ENCODE results near the gene AMBRA1. TPM values are rescaled to one million over a fixed set of nuclear protein-coding genes. Genes with fewer than 3 reads are reported as not detected.

Gene AMBRA1
- total and polyA plus RNA-seq, 2 donors from 2014 or later: 8.0 to 32.6 TPM

DNA sequence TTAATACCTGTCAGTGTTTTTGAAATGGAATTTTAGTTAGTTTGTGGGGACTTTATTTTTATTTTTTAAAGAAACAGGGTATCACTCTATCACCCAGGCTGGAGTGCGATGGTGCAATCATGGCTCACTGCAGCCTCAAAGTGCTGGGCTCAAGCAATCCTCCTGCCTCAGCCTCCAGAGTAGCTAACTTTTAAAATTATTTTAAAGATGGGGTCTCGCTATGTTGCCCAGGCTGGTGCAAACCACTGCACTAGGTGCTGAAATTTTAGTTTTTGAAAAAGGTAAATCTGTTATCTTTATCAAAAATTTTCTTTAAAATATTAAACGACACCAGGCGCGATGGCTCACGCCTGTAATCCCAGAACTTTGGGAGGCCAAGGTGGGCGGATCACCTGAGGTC is 42.6 kb downstream of the AMBRA1 start:
- Histone ChIP-seq H3K27ac (ENCODE audit: low read depth in 2 of 2, low read length in 2 of 2) (no peak overlapping the region), H3K27me3 (ENCODE audit: control insufficient read depth, insufficient read depth, low read length) (no peaks in the 10 kb centered on the region), H3K36me3 (ENCODE audit: control insufficient read depth in 2 of 3, insufficient read depth in 3 of 3, low read length in 3 of 3) (peaks cover 0 to 5% (median 4%) of the 10 kb centered on the region in 3 donors), H3K4me1 (ENCODE audit: control insufficient read depth in 2 of 3, insufficient read depth in 2 of 3, low read depth in 1 of 3, low read length in 3 of 3) (peaks cover 3 to 23% (median 16%) of the 10 kb centered on the region in 3 donors), H3K9ac (ENCODE audit: low read length in 3 of 3) (no peak overlapping the region), H3K9me3 (ENCODE audit: control insufficient read depth in 2 of 3, insufficient read depth in 1 of 3, low read length in 3 of 3) (no peaks in the 10 kb centered on the region), H3K4me3 (ENCODE audit: low read length in 3 of 3) (no peak overlapping the region)
- intact Hi-C loops (cut with DNase I): no loop called here
- no peak for DNase-seq
- TF ChIP-seq, protein P1, sequence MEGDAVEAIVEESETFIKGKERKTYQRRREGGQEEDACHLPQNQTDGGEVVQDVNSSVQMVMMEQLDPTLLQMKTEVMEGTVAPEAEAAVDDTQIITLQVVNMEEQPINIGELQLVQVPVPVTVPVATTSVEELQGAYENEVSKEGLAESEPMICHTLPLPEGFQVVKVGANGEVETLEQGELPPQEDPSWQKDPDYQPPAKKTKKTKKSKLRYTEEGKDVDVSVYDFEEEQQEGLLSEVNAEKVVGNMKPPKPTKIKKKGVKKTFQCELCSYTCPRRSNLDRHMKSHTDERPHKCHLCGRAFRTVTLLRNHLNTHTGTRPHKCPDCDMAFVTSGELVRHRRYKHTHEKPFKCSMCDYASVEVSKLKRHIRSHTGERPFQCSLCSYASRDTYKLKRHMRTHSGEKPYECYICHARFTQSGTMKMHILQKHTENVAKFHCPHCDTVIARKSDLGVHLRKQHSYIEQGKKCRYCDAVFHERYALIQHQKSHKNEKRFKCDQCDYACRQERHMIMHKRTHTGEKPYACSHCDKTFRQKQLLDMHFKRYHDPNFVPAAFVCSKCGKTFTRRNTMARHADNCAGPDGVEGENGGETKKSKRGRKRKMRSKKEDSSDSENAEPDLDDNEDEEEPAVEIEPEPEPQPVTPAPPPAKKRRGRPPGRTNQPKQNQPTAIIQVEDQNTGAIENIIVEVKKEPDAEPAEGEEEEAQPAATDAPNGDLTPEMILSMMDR (IDR thresholded peaks at IDR 0.05; ENCODE audit: borderline replicate concordance, extremely low read depth, insufficient read depth): no peak
- no peak for FAIRE-seq

DNA sequence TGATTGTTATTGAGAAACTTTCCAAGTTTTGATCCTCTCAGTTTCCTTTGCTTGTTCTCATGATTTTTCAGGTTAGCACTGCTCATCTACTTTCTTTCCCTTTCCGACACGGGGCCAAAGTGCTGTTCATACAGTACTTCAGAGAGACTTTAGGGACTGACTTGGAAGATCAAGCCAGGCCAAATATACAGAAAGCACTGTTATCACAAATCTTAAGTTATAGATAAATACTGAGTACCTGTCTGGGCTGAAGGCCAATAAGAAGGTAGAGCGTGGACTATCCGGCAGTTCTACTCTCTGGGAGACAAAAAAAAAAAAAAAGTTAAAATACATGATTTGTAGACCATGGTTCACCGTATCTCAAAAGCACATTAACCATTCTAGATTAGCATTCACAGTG is 46.2 kb downstream of the AMBRA1 start:
- TF ChIP-seq, protein P1 (IDR thresholded peaks at IDR 0.05; ENCODE audit: borderline replicate concordance, extremely low read depth, insufficient read depth): no peak
- FAIRE-seq: no peak

DNA sequence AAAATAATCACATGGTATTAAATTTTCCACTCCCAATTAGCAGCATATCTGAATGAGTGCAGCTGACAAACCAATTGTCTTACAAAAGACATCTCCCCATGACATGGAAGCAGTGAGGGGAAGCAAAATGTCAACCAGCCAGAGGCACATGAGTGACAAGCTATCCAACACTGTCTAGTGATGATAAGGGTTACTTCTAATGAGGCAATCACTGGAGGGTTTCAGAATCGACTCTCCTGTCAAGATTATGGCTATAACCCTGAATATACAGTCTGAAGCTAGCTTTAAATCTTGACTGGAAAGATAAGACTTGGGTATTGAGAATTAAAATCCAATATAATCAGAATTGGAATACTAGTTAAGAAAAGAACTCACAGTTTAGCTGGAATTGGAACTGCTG is 50.3 kb downstream of the AMBRA1 start:
- no peak for FAIRE-seq
- intact Hi-C loops (cut with DNase I): no loop called here

More for the DNA sequence above, 46.2 kb downstream of the AMBRA1 start:
- H3K27me3 ChIP-seq (ENCODE audit: control insufficient read depth, insufficient read depth, low read length): no peaks in the 10 kb centered on the region
- no peak overlapping the region for H3K9ac ChIP-seq (ENCODE audit: low read length in 3 of 3)
- no peaks in the 10 kb centered on the region for H3K9me3 ChIP-seq (ENCODE audit: control insufficient read depth in 2 of 3, insufficient read depth in 1 of 3, low read length in 3 of 3)
- intact Hi-C loops (cut with DNase I): no loop called here
- H3K27ac ChIP-seq (ENCODE audit: low read depth in 2 of 2, low read length in 2 of 2): no peak overlapping the region
- no peak overlapping the region for H3K4me3 ChIP-seq (ENCODE audit: low read length in 3 of 3)
- no peaks in the 10 kb centered on the region for H3K4me1 ChIP-seq (ENCODE audit: control insufficient read depth in 2 of 3, insufficient read depth in 2 of 3, low read depth in 1 of 3, low read length in 3 of 3)
- H3K36me3 ChIP-seq (ENCODE audit: control insufficient read depth in 2 of 3, insufficient read depth in 3 of 3, low read length in 3 of 3): peaks cover 4 to 20% (median 20%) of the 10 kb centered on the region in 3 donors
- DNase-seq: no peak

More for the DNA sequence above, 50.3 kb downstream of the AMBRA1 start:
- H3K4me3 ChIP-seq (ENCODE audit: low read length in 3 of 3): no peak overlapping the region
- peaks cover 11 to 41% (median 31%) of the 10 kb centered on the region in 3 donors for H3K36me3 ChIP-seq (ENCODE audit: control insufficient read depth in 2 of 3, insufficient read depth in 3 of 3, low read length in 3 of 3)
- TF ChIP-seq, protein P1 (IDR thresholded peaks at IDR 0.05; ENCODE audit: borderline replicate concordance, extremely low read depth, insufficient read depth): no peak
- no peaks in the 10 kb centered on the region for H3K27me3 ChIP-seq (ENCODE audit: control insufficient read depth, insufficient read depth, low read length)
- no peak overlapping the region for H3K9ac ChIP-seq (ENCODE audit: low read length in 3 of 3)
- H3K4me1 ChIP-seq (ENCODE audit: control insufficient read depth in 2 of 3, insufficient read depth in 2 of 3, low read depth in 1 of 3, low read length in 3 of 3): no peaks in the 10 kb centered on the region
- H3K9me3 ChIP-seq (ENCODE audit: control insufficient read depth in 2 of 3, insufficient read depth in 1 of 3, low read length in 3 of 3): no peaks in the 10 kb centered on the region
- DNase-seq: no peak
- H3K27ac ChIP-seq (ENCODE audit: low read depth in 2 of 2, low read length in 2 of 2): no peak overlapping the region
